ENCODE measurements around the gene UBE2E2.

GRCh38 chr3:23262766-23263165, 59.6 kb downstream of the UBE2E2 start:
- no peak for TF ChIP-seq GATA2 (IDR thresholded peaks at IDR 0.05; ENCODE audit: low read depth, low read length)
- no peak for TF ChIP-seq GATA3 (IDR thresholded peaks at IDR 0.05; ENCODE audit: low read depth, low read length)

Data from SH-SY5Y (cell line).